ENCODE measurements around the gene XDH. TPM values are rescaled to one million over a fixed set of nuclear protein-coding genes. Genes with fewer than 3 reads are reported as not detected.

The XDH gene
- total RNA-seq, 1 experiment from 2014 or later: 0.59 TPM

GRCh38 chr2:31365834-31366505 is 48.6 kb downstream of the XDH start:
- Histone ChIP-seq H3K27me3 (ENCODE audit: control insufficient read depth, insufficient read depth, low read length) (no peaks in the 10 kb centered on the region), H3K4me3 (ENCODE audit: insufficient read depth, low read depth, low read length) (no peak overlapping the region), H3K36me3 (replicated peaks; ENCODE audit: control insufficient read depth, insufficient read depth, low read length) (no peaks in the 10 kb centered on the region; the same call in 1 of the 2 replicates)
- no peak for DNase-seq

DNA sequence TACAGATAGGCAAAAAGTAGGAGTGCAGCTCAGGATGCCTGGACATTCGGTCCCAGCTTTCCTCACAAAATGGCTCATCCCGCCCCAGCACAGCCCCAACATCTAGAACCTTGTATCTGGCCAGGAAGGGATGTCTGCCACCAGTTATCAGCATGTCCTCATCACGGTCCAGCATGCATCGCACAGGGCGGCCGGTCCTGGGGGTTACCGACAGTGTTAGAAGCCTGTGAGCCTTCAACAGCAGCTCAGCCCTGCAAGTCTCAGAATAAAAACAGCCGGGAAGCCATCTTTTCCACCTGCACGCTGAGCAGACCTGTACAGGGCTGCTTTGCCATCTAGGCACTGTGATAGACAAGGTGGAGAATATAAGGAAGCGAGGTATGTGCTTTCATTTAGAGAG is 49.2 kb downstream of the XDH start:
- no peaks in the 10 kb centered on the region for H3K27me3 ChIP-seq (ENCODE audit: control insufficient read depth, insufficient read depth, low read length)
- no peaks in the 10 kb centered on the region; the same call in 1 of the 2 replicates for H3K36me3 ChIP-seq (replicated peaks; ENCODE audit: control insufficient read depth, insufficient read depth, low read length)
- H3K4me3 ChIP-seq (ENCODE audit: insufficient read depth, low read depth, low read length): no peak overlapping the region
- no peak for DNase-seq

GRCh38 chr2:31363956-31364750 is 50.4 kb downstream of the XDH start:
- no peak overlapping the region for H3K4me3 ChIP-seq (ENCODE audit: insufficient read depth, low read depth, low read length)
- no peaks in the 10 kb centered on the region; the same call in 1 of the 2 replicates for H3K36me3 ChIP-seq (replicated peaks; ENCODE audit: control insufficient read depth, insufficient read depth, low read length)
- no peak for DNase-seq
- no peaks in the 10 kb centered on the region for H3K27me3 ChIP-seq (ENCODE audit: control insufficient read depth, insufficient read depth, low read length)

- DNase-seq: no peak
- no peak overlapping the region for H3K4me3 ChIP-seq (ENCODE audit: insufficient read depth, low read depth, low read length)
- no peaks in the 10 kb centered on the region for H3K27me3 ChIP-seq (ENCODE audit: control insufficient read depth, insufficient read depth, low read length)
- no peaks in the 10 kb centered on the region; the same call in 1 of the 2 replicates for H3K36me3 ChIP-seq (replicated peaks; ENCODE audit: control insufficient read depth, insufficient read depth, low read length)
Observed at GRCh38 chr2:31362581-31362980, 52.0 kb downstream of the XDH start.

GRCh38 chr2:31359229-31359628 is 55.3 kb downstream of the XDH start:
- no peak for DNase-seq
- no peaks in the 10 kb centered on the region for H3K36me3 ChIP-seq (replicated peaks; ENCODE audit: control insufficient read depth, insufficient read depth, low read length)

DNA sequence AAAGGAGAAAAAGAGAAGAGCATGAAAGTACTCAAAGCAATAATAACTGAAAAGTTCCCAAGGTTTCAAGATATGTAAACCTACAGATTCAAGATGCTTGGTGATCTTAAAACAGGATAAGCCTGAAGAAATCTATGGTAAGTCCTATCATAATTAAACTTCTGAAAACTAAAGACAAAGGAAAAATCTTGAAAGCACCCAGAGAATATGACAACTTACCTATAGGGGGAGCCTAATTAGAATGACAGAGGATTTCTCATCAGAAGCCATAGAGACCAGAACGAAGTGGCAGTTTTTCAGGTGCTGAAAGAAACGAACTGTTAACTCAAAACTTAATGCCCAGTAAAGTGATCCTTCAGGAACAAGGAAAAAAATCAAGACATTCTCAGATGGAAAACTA is 59.7 kb downstream of the XDH start:
- Histone ChIP-seq H3K4me3 (ENCODE audit: insufficient read depth, low read depth, low read length) (no peak overlapping the region), H3K36me3 (replicated peaks; ENCODE audit: control insufficient read depth, insufficient read depth, low read length) (no peaks in the 10 kb centered on the region), H3K27me3 (ENCODE audit: control insufficient read depth, insufficient read depth, low read length) (no peaks in the 10 kb centered on the region)
- peak; percentile 45 for DNase-seq

More at GRCh38 chr2:31359229-31359628, 55.3 kb downstream of the XDH start:
- H3K27me3 ChIP-seq (ENCODE audit: control insufficient read depth, insufficient read depth, low read length): no peaks in the 10 kb centered on the region
- H3K4me3 ChIP-seq (ENCODE audit: insufficient read depth, low read depth, low read length): no peak overlapping the region

GRCh38 chr2:31353179-31353578 is 61.4 kb downstream of the XDH start:
- no peaks in the 10 kb centered on the region for H3K36me3 ChIP-seq (replicated peaks; ENCODE audit: control insufficient read depth, insufficient read depth, low read length)
- H3K27me3 ChIP-seq (ENCODE audit: control insufficient read depth, insufficient read depth, low read length): no peaks in the 10 kb centered on the region
- DNase-seq: no peak
- H3K4me3 ChIP-seq (ENCODE audit: insufficient read depth, low read depth, low read length): no peak overlapping the region

DNA sequence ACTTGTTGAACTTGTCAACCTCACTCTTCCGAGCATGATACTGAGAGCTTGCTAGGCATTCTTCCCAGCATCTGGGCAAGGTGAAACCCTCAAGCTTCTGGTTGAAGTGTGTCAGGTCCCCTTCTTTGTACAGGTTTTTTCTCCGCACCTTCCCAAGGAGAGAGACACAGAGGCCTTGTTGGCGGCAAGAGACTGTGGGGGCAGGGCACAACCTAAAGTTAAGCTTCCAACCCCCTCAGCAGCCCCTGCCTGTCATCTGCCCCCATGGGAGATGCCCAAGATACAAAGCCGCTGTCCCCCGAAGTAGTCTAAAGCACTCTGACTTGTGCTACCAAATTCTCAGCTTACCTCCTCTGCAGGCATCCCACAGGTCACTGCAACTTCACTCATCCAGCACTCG is 64.9 kb downstream of the XDH start:
- H3K27me3 ChIP-seq (ENCODE audit: control insufficient read depth, insufficient read depth, low read length): no peaks in the 10 kb centered on the region
- no peaks in the 10 kb centered on the region for H3K36me3 ChIP-seq (replicated peaks; ENCODE audit: control insufficient read depth, insufficient read depth, low read length)
- DNase-seq: no peak
- H3K4me3 ChIP-seq (ENCODE audit: insufficient read depth, low read depth, low read length): no peak overlapping the region

- no peak for DNase-seq
- no peak overlapping the region for H3K4me3 ChIP-seq (ENCODE audit: insufficient read depth, low read depth, low read length)
- H3K27me3 ChIP-seq (ENCODE audit: control insufficient read depth, insufficient read depth, low read length): no peaks in the 10 kb centered on the region
- H3K36me3 ChIP-seq (replicated peaks; ENCODE audit: control insufficient read depth, insufficient read depth, low read length): no peaks in the 10 kb centered on the region
Observed at GRCh38 chr2:31349160-31349559, 65.4 kb downstream of the XDH start.

- H3K4me3 ChIP-seq (ENCODE audit: insufficient read depth, low read depth, low read length): no peak overlapping the region
- no peaks in the 10 kb centered on the region for H3K27me3 ChIP-seq (ENCODE audit: control insufficient read depth, insufficient read depth, low read length)
- DNase-seq: no peak
- H3K36me3 ChIP-seq (replicated peaks; ENCODE audit: control insufficient read depth, insufficient read depth, low read length): no peaks in the 10 kb centered on the region
Observed at GRCh38 chr2:31348618-31349017, 65.9 kb downstream of the XDH start.

DNA sequence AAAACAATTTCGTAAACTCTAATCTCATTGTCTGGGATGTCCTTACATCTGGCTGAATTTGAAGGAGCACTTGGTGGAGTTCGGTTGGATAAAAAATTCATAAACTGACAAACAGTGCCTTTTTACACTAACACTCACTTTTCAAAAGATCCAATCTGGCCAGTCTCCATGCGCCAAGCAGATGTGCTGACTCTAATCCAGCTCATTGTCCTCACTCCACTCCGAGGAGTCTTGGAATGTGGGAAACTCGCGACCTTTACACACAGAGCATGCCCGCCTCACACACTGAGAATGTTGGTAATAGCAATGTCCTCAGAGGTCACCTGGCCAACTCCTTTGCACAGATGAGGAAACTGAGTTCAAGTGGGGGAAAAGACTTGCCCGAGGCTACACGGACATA is 66.8 kb downstream of the XDH start:
- H3K4me3 ChIP-seq (ENCODE audit: insufficient read depth, low read depth, low read length): no peak overlapping the region
- H3K27me3 ChIP-seq (ENCODE audit: control insufficient read depth, insufficient read depth, low read length): no peaks in the 10 kb centered on the region
- no peaks in the 10 kb centered on the region for H3K36me3 ChIP-seq (replicated peaks; ENCODE audit: control insufficient read depth, insufficient read depth, low read length)
- DNase-seq: no peak

- DNase-seq: no peak
- no peaks in the 10 kb centered on the region for H3K27me3 ChIP-seq (ENCODE audit: control insufficient read depth, insufficient read depth, low read length)
- no peak overlapping the region for H3K4me3 ChIP-seq (ENCODE audit: insufficient read depth, low read depth, low read length)
- H3K36me3 ChIP-seq (replicated peaks; ENCODE audit: control insufficient read depth, insufficient read depth, low read length): no peaks in the 10 kb centered on the region
Observed at GRCh38 chr2:31347319-31347718, 67.2 kb downstream of the XDH start.

- Histone ChIP-seq H3K4me3 (ENCODE audit: insufficient read depth, low read depth, low read length) (no peak overlapping the region), H3K36me3 (replicated peaks; ENCODE audit: control insufficient read depth, insufficient read depth, low read length) (no peaks in the 10 kb centered on the region), H3K27me3 (ENCODE audit: control insufficient read depth, insufficient read depth, low read length) (no peaks in the 10 kb centered on the region)
- DNase-seq: no peak
Observed at GRCh38 chr2:31344447-31344846, 70.1 kb downstream of the XDH start.

- Histone ChIP-seq H3K4me3 (ENCODE audit: insufficient read depth, low read depth, low read length) (no peak overlapping the region), H3K27me3 (ENCODE audit: control insufficient read depth, insufficient read depth, low read length) (no peaks in the 10 kb centered on the region), H3K36me3 (replicated peaks; ENCODE audit: control insufficient read depth, insufficient read depth, low read length) (no peaks in the 10 kb centered on the region)
- DNase-seq: no peak
Observed at GRCh38 chr2:31341351-31341750, 73.2 kb downstream of the XDH start.

GRCh38 chr2:31339696-31340095 is 74.8 kb downstream of the XDH start:
- no peaks in the 10 kb centered on the region for H3K36me3 ChIP-seq (replicated peaks; ENCODE audit: control insufficient read depth, insufficient read depth, low read length)
- no peak for DNase-seq
- no peak overlapping the region for H3K4me3 ChIP-seq (ENCODE audit: insufficient read depth, low read depth, low read length)
- no peaks in the 10 kb centered on the region for H3K27me3 ChIP-seq (ENCODE audit: control insufficient read depth, insufficient read depth, low read length)
